Mesenchymal stem cell (in vitro differentiated cells and primary cell): ENCODE data around the gene ITCH.
A peak's percentile ranks its signal among the peaks of the same experiment; 100 is the strongest.
"Not testable (repeated sequence)": the region's sequence is repeated elsewhere in the genome, so short reads cannot be mapped to it uniquely, and the experiment has no call there.

Experiments
- DNase-seq: peaks from one replicate; pipeline ENCODE4 v3.0.0-alpha.2; 2013
- H2AFZ ChIP-seq: one replicate; pipeline ENCODE4 v1.6.1; 2013; ENCODE audit warnings: low read depth, mild to moderate bottlenecking, control low read depth, inconsistent platforms, low read length, moderate library complexity
- H2AK5ac ChIP-seq: 2 replicates; pipeline ENCODE4 v1.6.1; 2013; ENCODE audit warnings: low read length, moderate library complexity, mild to moderate bottlenecking, inconsistent platforms; ENCODE audit not compliant: severe bottlenecking
- H2BK120ac ChIP-seq: one replicate; pipeline ENCODE4 v1.6.1; 2013; ENCODE audit warnings: low read depth, mild to moderate bottlenecking, inconsistent platforms, low read length, moderate library complexity
- H2BK12ac ChIP-seq, 2 experiments: one replicate each; pipeline ENCODE4 v1.6.1; 2013; ENCODE audit warnings: inconsistent platforms in 2 of 2, low read length in 2 of 2, mild to moderate bottlenecking in 2 of 2, moderate library complexity in 2 of 2, control low read depth in 1 of 2
- H2BK15ac ChIP-seq: one replicate; pipeline ENCODE4 v1.6.1; 2013; ENCODE audit warnings: mild to moderate bottlenecking, low read depth, inconsistent platforms; ENCODE audit not compliant: poor library complexity, severe bottlenecking
- H2BK5ac ChIP-seq: 2 replicates; pipeline ENCODE4 v1.6.1; 2013; ENCODE audit warnings: low read depth, mild to moderate bottlenecking, low read length, control low read depth, inconsistent platforms; ENCODE audit not compliant: poor library complexity, severe bottlenecking
- H3K14ac ChIP-seq, 2 experiments: one replicate each; pipeline ENCODE4 v1.6.1; 2013; ENCODE audit warnings: inconsistent platforms in 2 of 2, low read length in 2 of 2, control low read depth in 1 of 2, mild to moderate bottlenecking in 1 of 2, moderate library complexity in 1 of 2
- H3K18ac ChIP-seq, 2 experiments: one replicate each; pipeline ENCODE4 v1.6.1; 2013; ENCODE audit warnings: inconsistent platforms in 2 of 2, low read length in 2 of 2, control low read depth in 1 of 2, low read depth in 1 of 2, mild to moderate bottlenecking in 1 of 2
- H3K23ac ChIP-seq, 2 experiments: one replicate each; pipeline ENCODE4 v1.6.1; 2013; ENCODE audit warnings: inconsistent platforms in 2 of 2, low read length in 2 of 2, mild to moderate bottlenecking in 2 of 2, moderate library complexity in 2 of 2, control low read depth in 1 of 2
- H3K27ac ChIP-seq: 2 replicates; pipeline ENCODE4 v1.5.1; 2013; ENCODE audit warnings: mild to moderate bottlenecking, moderate library complexity, low read length, control low read depth, inconsistent platforms; ENCODE audit not compliant: poor library complexity, severe bottlenecking
- H3K27me3 ChIP-seq, 2 experiments: 2 replicates each; pipeline versions ENCODE4 v1.6.1 to v1.7.0; 2013; ENCODE audit warnings: low read length in 2 of 2, mild to moderate bottlenecking in 2 of 2, moderate library complexity in 2 of 2, control low read depth in 1 of 2, inconsistent platforms in 1 of 2; ENCODE audit not compliant: control insufficient read depth in 1 of 2, insufficient read depth in 1 of 2
- H3K36me3 ChIP-seq, 2 experiments: 2 replicates each; pipeline versions ENCODE4 v1.6.1 to v1.7.0; 2013; ENCODE audit warnings: low read length in 2 of 2, control low read depth in 1 of 2, inconsistent platforms in 1 of 2, low read depth in 1 of 2, mild to moderate bottlenecking in 1 of 2; ENCODE audit not compliant: insufficient read depth in 2 of 2, control insufficient read depth in 1 of 2
- H3K4ac ChIP-seq, 2 experiments: one replicate each; pipeline ENCODE4 v1.6.1; 2013; ENCODE audit warnings: inconsistent platforms in 2 of 2, low read length in 2 of 2, mild to moderate bottlenecking in 2 of 2, moderate library complexity in 2 of 2, control low read depth in 1 of 2, low read depth in 1 of 2
- H3K4me1 ChIP-seq: 2 replicates; pipeline ENCODE4 v1.6.1; 2013; ENCODE audit warnings: low read depth, low read length, control low read depth; ENCODE audit not compliant: control insufficient read depth, insufficient read depth
- H3K4me2 ChIP-seq: 2 replicates; pipeline ENCODE4 v1.6.1; 2013; ENCODE audit warnings: low read length, mild to moderate bottlenecking, inconsistent platforms; ENCODE audit not compliant: poor library complexity, severe bottlenecking
- H3K4me3 ChIP-seq, 2 experiments: 2 replicates each; pipeline versions ENCODE4 v1.5.1 to v1.7.0; 2013; ENCODE audit warnings: low read length in 2 of 2, mild to moderate bottlenecking in 2 of 2, control low read depth in 1 of 2, low read depth in 1 of 2; ENCODE audit not compliant: insufficient read depth in 1 of 2
- H3K79me1 ChIP-seq: replicated peaks from 2 replicates; pipeline ENCODE4 v1.6.1; 2013; ENCODE audit warnings: mild to moderate bottlenecking, control low read depth, low read length, inconsistent platforms; ENCODE audit not compliant: poor library complexity, severe bottlenecking
- H3K9ac ChIP-seq: 2 replicates; pipeline ENCODE4 v1.7.0; 2013; ENCODE audit warnings: mild to moderate bottlenecking, low read length, moderate library complexity
- H3K9me3 ChIP-seq: 2 replicates; pipeline ENCODE4 v1.7.0; 2013; ENCODE audit warnings: mild to moderate bottlenecking, low read length; ENCODE audit not compliant: control insufficient read depth
- H4K8ac ChIP-seq: one replicate; pipeline ENCODE4 v1.6.1; 2013; ENCODE audit warnings: inconsistent platforms, mild to moderate bottlenecking, low read length, moderate library complexity
- H4K91ac ChIP-seq: one replicate; pipeline ENCODE4 v1.6.1; 2013; ENCODE audit warnings: mild to moderate bottlenecking, low read length, inconsistent platforms
- WGBS: methylation state at CpG from one replicate; pipeline ENCODE4 v1.1.7; 2013; ENCODE audit warnings: mixed read lengths; 5-methylcytosine and 5-hydroxymethylcytosine counted together

The ITCH gene

DNA sequence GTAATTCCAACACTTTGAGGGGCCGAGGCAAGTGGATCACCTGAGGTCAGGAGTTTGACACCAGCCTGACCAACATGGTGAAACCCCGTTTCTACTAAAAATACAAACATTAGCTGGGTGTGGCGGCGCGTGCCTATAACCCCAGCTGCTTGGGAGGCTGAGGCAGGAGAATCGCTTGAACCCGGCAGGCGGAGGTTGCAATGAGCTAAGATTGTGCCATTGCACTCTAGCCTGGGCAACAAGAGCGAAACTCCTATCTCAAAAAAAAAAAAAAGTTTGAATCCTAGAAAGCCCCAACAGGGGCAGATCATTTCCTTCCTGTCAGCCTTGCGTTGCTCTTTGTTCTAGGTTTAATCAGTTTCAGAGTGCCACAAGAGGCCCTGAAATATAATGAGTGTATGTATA lies 42.2 kb downstream of the ITCH start:
- H3K14ac ChIP-seq, H3K4me2 ChIP-seq, H3K4ac ChIP-seq, H3K4me3 ChIP-seq, H4K91ac ChIP-seq, H4K8ac ChIP-seq, H3K27me3 ChIP-seq, H2AFZ ChIP-seq, H3K27ac ChIP-seq, H2BK15ac ChIP-seq, DNase-seq, H3K4me1 ChIP-seq, H3K9me3 ChIP-seq, H2BK12ac ChIP-seq, H2BK5ac ChIP-seq, H2BK120ac ChIP-seq, H2AK5ac ChIP-seq, H3K79me1 ChIP-seq, H3K23ac ChIP-seq, H3K18ac ChIP-seq, H3K9ac ChIP-seq: not testable (repeated sequence)
- H3K36me3 ChIP-seq, result peaks cover 8 to 31% of the 10 kb centered on the region in 2 experiments
- WGBS, result 98% methylated on average over 10 of the region's 10 CpGs

GRCh38 chr20:34405942-34406341 lies 42.9 kb downstream of the ITCH start:
- not testable (repeated sequence) for H2AK5ac ChIP-seq, H2BK5ac ChIP-seq, H3K4me3 ChIP-seq, H2BK15ac ChIP-seq, H3K4me2 ChIP-seq, H3K27me3 ChIP-seq, H3K23ac ChIP-seq, H3K4me1 ChIP-seq, H3K9ac ChIP-seq, H4K8ac ChIP-seq, H3K79me1 ChIP-seq, H2AFZ ChIP-seq, H3K9me3 ChIP-seq, DNase-seq, H2BK120ac ChIP-seq, H2BK12ac ChIP-seq, H4K91ac ChIP-seq, H3K4ac ChIP-seq, H3K18ac ChIP-seq, H3K27ac ChIP-seq, H3K14ac ChIP-seq
- H3K36me3 ChIP-seq, result peaks cover 8 to 36% of the 10 kb centered on the region in 2 experiments
- WGBS, result 93% methylated on average over 3 of the region's 3 CpGs

- Histone ChIP-seq H2BK15ac (no peak overlapping the region), H3K4ac (no peak overlapping the region), H3K18ac (no peak overlapping the region), H3K79me1 (peaks cover 11% of the 10 kb centered on the region), H2BK12ac (no peak overlapping the region), H3K27ac (no peak overlapping the region), H3K9me3 (no peaks in the 10 kb centered on the region), H2BK120ac (no peak overlapping the region), H3K14ac (no peak overlapping the region), H4K8ac (no peak overlapping the region), H3K4me3 (no peak overlapping the region), H3K27me3 (no peaks in the 10 kb centered on the region), H3K36me3 (peaks cover 10 to 45% of the 10 kb centered on the region in 2 experiments), H3K4me1 (peaks cover 1% of the 10 kb centered on the region), H2BK5ac (no peak overlapping the region), H4K91ac (no peak overlapping the region), H3K9ac (no peak overlapping the region), H2AK5ac (no peak overlapping the region), H3K4me2 (no peak overlapping the region), H3K23ac (no peak overlapping the region), H2AFZ (no peak overlapping the region)
- WGBS, result 85% methylated on average over 9 of the region's 9 CpGs
- no peak for DNase-seq
Measured at GRCh38 chr20:34407962-34408474, 44.9 kb downstream of the ITCH start.

DNA sequence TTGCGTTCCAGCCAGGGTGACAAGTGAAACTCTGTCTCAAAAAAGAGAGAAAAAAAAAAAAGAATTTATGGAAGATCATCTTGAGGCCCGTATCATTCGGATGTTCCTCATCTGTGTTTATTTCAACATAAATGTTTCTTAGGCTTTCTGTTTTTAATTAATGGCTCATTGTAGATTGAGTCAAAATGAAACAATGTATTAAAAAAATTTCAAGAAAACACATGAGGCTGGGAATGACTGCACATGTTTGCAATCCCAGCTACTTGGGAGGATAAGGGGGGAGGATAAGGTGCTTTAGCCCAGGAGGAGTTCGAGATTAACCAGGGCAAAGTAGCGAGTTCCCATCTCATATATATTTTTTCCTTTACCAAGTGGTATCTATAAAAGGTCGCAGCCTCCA lies 47.3 kb downstream of the ITCH start:
- Histone ChIP-seq H2BK5ac (no peak overlapping the region), H2BK120ac (no peak overlapping the region), H3K9me3 (no peaks in the 10 kb centered on the region), H3K23ac (no peak overlapping the region), H3K79me1 (peaks cover 12% of the 10 kb centered on the region), H2AK5ac (no peak overlapping the region), H3K14ac (no peak overlapping the region), H3K9ac (peak overlapping the region; percentile 41), H2BK15ac (no peak overlapping the region), H3K4ac (no peak overlapping the region), H2BK12ac (no peak overlapping the region), H2AFZ (no peak overlapping the region), H3K4me3 (no peak overlapping the region), H4K91ac (no peak overlapping the region), H3K36me3 (peaks cover 13 to 67% of the 10 kb centered on the region in 2 experiments), H3K4me1 (peaks cover 2% of the 10 kb centered on the region), H3K27ac (no peak overlapping the region), H3K18ac (no peak overlapping the region), H3K27me3 (no peaks in the 10 kb centered on the region), H3K4me2 (no peak overlapping the region), H4K8ac (no peak overlapping the region)
- no peak for DNase-seq
- WGBS, result 93% methylated on average over 4 of the region's 6 CpGs
